Measurements from ENCODE around the gene SEMA3G.

SEMA3G gene

GRCh38 chr3:52433996-52434479, 10.9 kb downstream of the SEMA3G start:
- no peak overlapping the region for H3K9ac ChIP-seq (ENCODE audit: insufficient read length)
- H3K9me3 ChIP-seq (ENCODE audit: low read depth, low read length), result no peaks in the 10 kb centered on the region
- H3K36me3 ChIP-seq (ENCODE audit: insufficient read depth, low read length), result no peaks in the 10 kb centered on the region
- H3K4me3 ChIP-seq, result no peak overlapping the region
- no peak overlapping the region for H3K27ac ChIP-seq
- no peak for TF ChIP-seq FOXP2 (optimal IDR thresholded peaks at IDR 0.05; ENCODE audit: control extremely low read depth, extremely low read length, insufficient read depth)
- TF ChIP-seq EZH2 (IDR thresholded peaks at IDR 0.05), result no peak
- no peak for TF ChIP-seq POLR2AphosphoS5 (IDR thresholded peaks at IDR 0.05; ENCODE audit: borderline replicate concordance, low read depth, low read length)
- no peak for DNase-seq (ENCODE audit: low read depth, low spot score)

- TF ChIP-seq EZH2 (IDR thresholded peaks at IDR 0.05) (no peak), POLR2AphosphoS5 (IDR thresholded peaks at IDR 0.05; ENCODE audit: borderline replicate concordance, low read depth, low read length) (no peak), FOXP2 (optimal IDR thresholded peaks at IDR 0.05; ENCODE audit: control extremely low read depth, extremely low read length, insufficient read depth) (no peak)
- no peak overlapping the region for H3K9ac ChIP-seq (ENCODE audit: insufficient read length)
- no peak for DNase-seq (ENCODE audit: low read depth, low spot score)
- no peaks in the 10 kb centered on the region for H3K36me3 ChIP-seq (ENCODE audit: insufficient read depth, low read length)
- no peak overlapping the region for H3K27ac ChIP-seq
- H3K9me3 ChIP-seq (ENCODE audit: low read depth, low read length), result no peaks in the 10 kb centered on the region
- H3K4me3 ChIP-seq, result no peak overlapping the region
Observed at GRCh38 chr3:52433328-52433995, 11.4 kb downstream of the SEMA3G start.

- no peaks in the 10 kb centered on the region for H3K36me3 ChIP-seq (ENCODE audit: insufficient read depth, low read length)
- TF ChIP-seq FOXP2 (optimal IDR thresholded peaks at IDR 0.05; ENCODE audit: control extremely low read depth, extremely low read length, insufficient read depth) (no peak), POLR2AphosphoS5 (IDR thresholded peaks at IDR 0.05; ENCODE audit: borderline replicate concordance, low read depth, low read length) (no peak), EZH2 (IDR thresholded peaks at IDR 0.05) (no peak)
- no peak overlapping the region for H3K27ac ChIP-seq
- no peaks in the 10 kb centered on the region for H3K9me3 ChIP-seq (ENCODE audit: low read depth, low read length)
- no peak for DNase-seq (ENCODE audit: low read depth, low spot score)
- H3K9ac ChIP-seq (ENCODE audit: insufficient read length), result no peak overlapping the region
- H3K4me3 ChIP-seq, result no peak overlapping the region
Observed at GRCh38 chr3:52432691-52433141, 12.2 kb downstream of the SEMA3G start.

GRCh38 chr3:52432225-52432624, 12.7 kb downstream of the SEMA3G start:
- H3K9ac ChIP-seq (ENCODE audit: insufficient read length), result no peak overlapping the region
- DNase-seq (ENCODE audit: low read depth, low spot score), result no peak
- TF ChIP-seq POLR2AphosphoS5 (IDR thresholded peaks at IDR 0.05; ENCODE audit: borderline replicate concordance, low read depth, low read length) (no peak), FOXP2 (optimal IDR thresholded peaks at IDR 0.05; ENCODE audit: control extremely low read depth, extremely low read length, insufficient read depth) (no peak), EZH2 (IDR thresholded peaks at IDR 0.05) (no peak)
- H3K4me3 ChIP-seq, result no peak overlapping the region
- no peaks in the 10 kb centered on the region for H3K36me3 ChIP-seq (ENCODE audit: insufficient read depth, low read length)
- no peaks in the 10 kb centered on the region for H3K9me3 ChIP-seq (ENCODE audit: low read depth, low read length)
- H3K27ac ChIP-seq, result no peak overlapping the region

GRCh38 chr3:52431459-52432223, 13.3 kb downstream of the SEMA3G start:
- TF ChIP-seq EZH2 (IDR thresholded peaks at IDR 0.05) (no peak), POLR2AphosphoS5 (IDR thresholded peaks at IDR 0.05; ENCODE audit: borderline replicate concordance, low read depth, low read length) (no peak), FOXP2 (optimal IDR thresholded peaks at IDR 0.05; ENCODE audit: control extremely low read depth, extremely low read length, insufficient read depth) (no peak)

GRCh38 chr3:52430416-52430810, 14.5 kb downstream of the SEMA3G start:
- DNase-seq (ENCODE audit: low read depth, low spot score), result no peak
- TF ChIP-seq FOXP2 (optimal IDR thresholded peaks at IDR 0.05; ENCODE audit: control extremely low read depth, extremely low read length, insufficient read depth) (no peak), EZH2 (IDR thresholded peaks at IDR 0.05) (no peak), POLR2AphosphoS5 (IDR thresholded peaks at IDR 0.05; ENCODE audit: borderline replicate concordance, low read depth, low read length) (no peak)
- no peaks in the 10 kb centered on the region for H3K36me3 ChIP-seq (ENCODE audit: insufficient read depth, low read length)
- H3K9me3 ChIP-seq (ENCODE audit: low read depth, low read length), result no peaks in the 10 kb centered on the region
- no peak overlapping the region for H3K9ac ChIP-seq (ENCODE audit: insufficient read length)
- no peak overlapping the region for H3K4me3 ChIP-seq
- no peak overlapping the region for H3K27ac ChIP-seq

More at GRCh38 chr3:52431459-52432223, 13.3 kb downstream of the SEMA3G start:
- no peak overlapping the region for H3K4me3 ChIP-seq
- no peaks in the 10 kb centered on the region for H3K9me3 ChIP-seq (ENCODE audit: low read depth, low read length)
- no peak overlapping the region for H3K27ac ChIP-seq
- DNase-seq (ENCODE audit: low read depth, low spot score), result no peak
- no peak overlapping the region for H3K9ac ChIP-seq (ENCODE audit: insufficient read length)
- H3K36me3 ChIP-seq (ENCODE audit: insufficient read depth, low read length), result no peaks in the 10 kb centered on the region

- Histone ChIP-seq H3K27ac (no peak overlapping the region), H3K4me3 (no peak overlapping the region), H3K36me3 (ENCODE audit: insufficient read depth, low read length) (no peaks in the 10 kb centered on the region), H3K9me3 (ENCODE audit: low read depth, low read length) (no peaks in the 10 kb centered on the region), H3K9ac (ENCODE audit: insufficient read length) (no peak overlapping the region)
- TF ChIP-seq FOXP2 (optimal IDR thresholded peaks at IDR 0.05; ENCODE audit: control extremely low read depth, extremely low read length, insufficient read depth), result no peak
- no peak for TF ChIP-seq POLR2AphosphoS5 (IDR thresholded peaks at IDR 0.05; ENCODE audit: borderline replicate concordance, low read depth, low read length)
- no peak for TF ChIP-seq EZH2 (IDR thresholded peaks at IDR 0.05)
- DNase-seq (ENCODE audit: low read depth, low spot score), result no peak
Observed at GRCh38 chr3:52429779-52430415, 15.0 kb downstream of the SEMA3G start.

- no peak overlapping the region for H3K9ac ChIP-seq (ENCODE audit: insufficient read length)
- DNase-seq (ENCODE audit: low read depth, low spot score), result no peak
- H3K9me3 ChIP-seq (ENCODE audit: low read depth, low read length), result no peaks in the 10 kb centered on the region
- no peak for TF ChIP-seq EZH2 (IDR thresholded peaks at IDR 0.05)
- no peak for TF ChIP-seq POLR2AphosphoS5 (IDR thresholded peaks at IDR 0.05; ENCODE audit: borderline replicate concordance, low read depth, low read length)
- TF ChIP-seq FOXP2 (optimal IDR thresholded peaks at IDR 0.05; ENCODE audit: control extremely low read depth, extremely low read length, insufficient read depth), result no peak
- H3K36me3 ChIP-seq (ENCODE audit: insufficient read depth, low read length), result no peaks in the 10 kb centered on the region
- no peak overlapping the region for H3K4me3 ChIP-seq
- H3K27ac ChIP-seq, result no peak overlapping the region
Observed at GRCh38 chr3:52429031-52429430, 15.9 kb downstream of the SEMA3G start.
